Type B pancreatic cell (in vitro differentiated cells): ENCODE measurements around the gene TMEM116. TPM values are rescaled to one million over a fixed set of nuclear protein-coding genes. Genes with fewer than 3 reads are reported as not detected.
"Not testable (repeated sequence)": the region's sequence is repeated elsewhere in the genome, so short reads cannot be mapped to it uniquely, and the experiment has no call there.

Source experiments
- DNase-seq: peaks from one replicate; pipeline ENCODE4 v3.0.0; 2021; ENCODE audit warnings: mixed read lengths; ENCODE audit not compliant: unreplicated experiment; ENCODE audit errors: extremely low spot score
- H3K27ac Mint-ChIP-seq: 2 replicates; pipeline ENCODE4 v1.8.0; 2021; ENCODE audit warnings: mild to moderate bottlenecking, mixed read lengths
- H3K27me3 Mint-ChIP-seq: 2 replicates; pipeline ENCODE4 v1.8.0; 2021; ENCODE audit warnings: mixed read lengths
- H3K36me3 Mint-ChIP-seq: 2 replicates; pipeline ENCODE4 v1.8.0; 2021; ENCODE audit warnings: mixed read lengths
- H3K4me1 Mint-ChIP-seq: one replicate; pipeline ENCODE4 v1.8.0; 2021; ENCODE audit warnings: mixed read lengths; ENCODE audit not compliant: unreplicated experiment
- H3K4me3 Mint-ChIP-seq: 2 replicates; pipeline ENCODE4 v1.8.0; 2021; ENCODE audit warnings: mild to moderate bottlenecking, mixed read lengths
- H3K9me3 Mint-ChIP-seq: 2 replicates; pipeline ENCODE4 v1.8.0; 2021; ENCODE audit warnings: mixed read lengths
- total RNA-seq: library from RNA; stranded (reverse); gene quantifications from 2 replicates; pipeline ENCODE4 v1.2.1, GENCODE V29; 2021; ENCODE audit warnings: low replicate concordance
- TF ChIP-seq, protein P1 (sequence below): fragments of 200-600 bp; sonication (generic); conservative IDR thresholded peaks from 2 replicates; pipeline ENCODE4 v1.5.0; 2021; ENCODE audit warnings: antibody characterized with exemption, mild to moderate bottlenecking

Gene TMEM116
- total RNA-seq, 1 donor from 2014 or later, result 18.0 TPM

GRCh38 chr12:112013601-112014402 lies 837 bp upstream of the TMEM116 start:
- Mint-ChIP-seq H3K36me3 (peaks cover 24% of the 10 kb centered on the region), H3K27me3 (no peaks in the 10 kb centered on the region), H3K9me3 (peaks cover 8% of the 10 kb centered on the region), H3K4me1 (peaks cover 34% of the 10 kb centered on the region), H3K4me3 (peak overlapping the region; percentile 97), H3K27ac (peak overlapping the region; percentile 98)
- TF ChIP-seq, protein P1, sequence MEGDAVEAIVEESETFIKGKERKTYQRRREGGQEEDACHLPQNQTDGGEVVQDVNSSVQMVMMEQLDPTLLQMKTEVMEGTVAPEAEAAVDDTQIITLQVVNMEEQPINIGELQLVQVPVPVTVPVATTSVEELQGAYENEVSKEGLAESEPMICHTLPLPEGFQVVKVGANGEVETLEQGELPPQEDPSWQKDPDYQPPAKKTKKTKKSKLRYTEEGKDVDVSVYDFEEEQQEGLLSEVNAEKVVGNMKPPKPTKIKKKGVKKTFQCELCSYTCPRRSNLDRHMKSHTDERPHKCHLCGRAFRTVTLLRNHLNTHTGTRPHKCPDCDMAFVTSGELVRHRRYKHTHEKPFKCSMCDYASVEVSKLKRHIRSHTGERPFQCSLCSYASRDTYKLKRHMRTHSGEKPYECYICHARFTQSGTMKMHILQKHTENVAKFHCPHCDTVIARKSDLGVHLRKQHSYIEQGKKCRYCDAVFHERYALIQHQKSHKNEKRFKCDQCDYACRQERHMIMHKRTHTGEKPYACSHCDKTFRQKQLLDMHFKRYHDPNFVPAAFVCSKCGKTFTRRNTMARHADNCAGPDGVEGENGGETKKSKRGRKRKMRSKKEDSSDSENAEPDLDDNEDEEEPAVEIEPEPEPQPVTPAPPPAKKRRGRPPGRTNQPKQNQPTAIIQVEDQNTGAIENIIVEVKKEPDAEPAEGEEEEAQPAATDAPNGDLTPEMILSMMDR, result peak; percentile 40
- peak; percentile 75 for DNase-seq

- H3K4me3 Mint-ChIP-seq, result peak overlapping the region; percentile 97
- H3K4me1 Mint-ChIP-seq, result peaks cover 37% of the 10 kb centered on the region
- DNase-seq, result no peak
- TF ChIP-seq, protein P1, result no peak
- peaks cover 8% of the 10 kb centered on the region for H3K9me3 Mint-ChIP-seq
- H3K27ac Mint-ChIP-seq, result peak overlapping the region; percentile 98
- H3K27me3 Mint-ChIP-seq, result no peaks in the 10 kb centered on the region
- H3K36me3 Mint-ChIP-seq, result peaks cover 17% of the 10 kb centered on the region
These were observed 1.3 kb downstream of the TMEM116 start for GRCh38 chr12:112011685-112012084.

DNA sequence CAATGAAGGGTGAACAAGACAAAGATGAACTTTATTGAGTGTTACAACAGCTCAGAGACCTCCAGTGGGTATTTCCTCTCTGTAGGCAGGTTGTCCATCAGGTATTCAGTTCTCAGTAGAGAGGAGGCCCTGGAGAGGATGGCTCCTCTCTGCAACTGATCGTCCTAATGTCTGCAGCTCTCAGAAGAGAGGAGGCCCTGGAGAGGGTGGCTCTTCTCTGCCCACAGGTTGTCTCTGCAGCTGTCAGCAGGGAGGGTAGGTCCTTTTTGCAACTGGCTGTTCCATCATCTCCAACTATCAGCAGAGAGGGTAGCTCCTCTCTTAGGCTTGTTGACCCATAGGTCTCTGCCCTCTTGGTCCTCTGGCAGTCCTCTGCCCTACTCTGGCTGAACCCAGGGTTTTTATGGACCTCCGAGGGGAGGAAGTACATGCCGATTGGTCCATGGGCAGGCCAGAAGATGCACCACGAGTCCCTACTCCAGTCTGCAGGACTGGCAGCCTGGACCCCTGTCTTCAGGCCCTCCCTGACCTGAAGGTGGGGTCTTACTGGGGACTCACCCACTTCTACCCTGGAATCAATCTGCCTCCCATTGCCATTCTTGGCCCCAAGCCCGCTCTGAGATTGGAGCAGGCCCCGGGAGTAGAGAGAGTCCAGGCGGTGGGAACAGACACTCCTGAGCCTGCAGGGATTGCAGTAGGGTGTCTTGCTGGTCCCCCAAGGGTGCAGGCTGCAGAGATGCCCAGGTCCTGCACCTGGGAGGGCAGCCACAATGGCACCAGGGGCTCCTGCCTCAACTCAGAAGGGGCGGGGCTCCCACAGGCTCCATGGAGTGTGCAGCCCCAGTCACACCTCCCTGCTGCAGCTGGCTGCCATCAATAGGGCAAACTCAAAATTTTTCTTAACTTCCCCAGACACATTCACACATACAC lies 2.3 kb downstream of the TMEM116 start:
- Mint-ChIP-seq H3K4me1 (peaks cover 35% of the 10 kb centered on the region), H3K27ac (no peak overlapping the region), H3K27me3 (no peaks in the 10 kb centered on the region), H3K4me3 (peak overlapping the region; percentile 97), H3K36me3 (peaks cover 10% of the 10 kb centered on the region), H3K9me3 (peaks cover 2% of the 10 kb centered on the region)
- TF ChIP-seq, protein P1, result no peak
- no peak for DNase-seq

DNA sequence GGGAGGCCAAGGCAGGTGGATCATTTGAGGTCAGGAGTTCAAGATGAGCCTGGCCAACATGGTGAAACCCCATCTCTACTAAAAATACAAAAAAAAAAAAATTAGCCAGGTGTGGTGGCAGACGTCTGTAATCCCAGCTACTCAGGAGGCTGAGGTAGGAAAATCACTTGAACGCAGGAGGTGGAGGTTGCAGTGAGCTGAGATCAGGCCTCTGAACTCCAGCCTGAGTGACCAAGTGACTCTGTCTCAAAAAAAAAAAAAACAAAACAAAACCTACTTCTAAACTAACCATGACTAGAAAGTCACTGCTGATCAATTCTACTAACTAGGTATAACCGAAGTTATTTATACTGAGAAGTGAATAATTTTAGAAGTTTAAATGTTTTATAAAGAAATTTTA lies 3.4 kb downstream of the TMEM116 start:
- DNase-seq, H3K9me3 Mint-ChIP-seq, H3K27me3 Mint-ChIP-seq, H3K27ac Mint-ChIP-seq, H3K4me3 Mint-ChIP-seq, H3K36me3 Mint-ChIP-seq: not testable (repeated sequence)
- peaks cover 31% of the 10 kb centered on the region for H3K4me1 Mint-ChIP-seq

GRCh38 chr12:112008918-112009317 lies 4.0 kb downstream of the TMEM116 start:
- no peaks in the 10 kb centered on the region for H3K9me3 Mint-ChIP-seq
- H3K27me3 Mint-ChIP-seq, result no peaks in the 10 kb centered on the region
- no peaks in the 10 kb centered on the region for H3K36me3 Mint-ChIP-seq
- H3K27ac Mint-ChIP-seq, result no peak overlapping the region
- DNase-seq, result no peak
- TF ChIP-seq, protein P1, result no peak
- H3K4me3 Mint-ChIP-seq, result peak overlapping the region; percentile 3
- peaks cover 26% of the 10 kb centered on the region for H3K4me1 Mint-ChIP-seq
